Left forelimb (tissue), 1 donor: ENCODE results near the gene SLCO2A1.

Experiments used
- DNase-seq: peaks from one replicate; pipeline ENCODE4 v3.0.0-alpha.2; 2018; ENCODE audit warnings: low spot score

SLCO2A1 gene

GRCh38 chr3:133949438-133949837, 80.3 kb downstream of the SLCO2A1 start:
- DNase-seq: no peak

- DNase-seq: no peak
Observed at GRCh38 chr3:133948996-133949395, 80.7 kb downstream of the SLCO2A1 start.

- no peak for DNase-seq
Observed at GRCh38 chr3:133948131-133948810, 81.5 kb downstream of the SLCO2A1 start.

GRCh38 chr3:133945381-133946095, 84.2 kb downstream of the SLCO2A1 start:
- peak; percentile 65 for DNase-seq

GRCh38 chr3:133944641-133945380, 84.9 kb downstream of the SLCO2A1 start:
- DNase-seq: peak; percentile 70

- DNase-seq: no peak
Observed at GRCh38 chr3:133944181-133944580, 85.5 kb downstream of the SLCO2A1 start.

- peak; percentile 50 for DNase-seq
Observed at GRCh38 chr3:133943639-133944141, 86.0 kb downstream of the SLCO2A1 start.

- DNase-seq: peak; percentile 40
Observed at GRCh38 chr3:133943031-133943535, 86.6 kb downstream of the SLCO2A1 start.

- peak; percentile 74 for DNase-seq
Observed at GRCh38 chr3:133941415-133941821, 88.3 kb downstream of the SLCO2A1 start.

GRCh38 chr3:133940536-133940935, 89.2 kb downstream of the SLCO2A1 start:
- peak; percentile 45 for DNase-seq

- DNase-seq: peak; percentile 38
Observed at GRCh38 chr3:133939463-133939835, 90.3 kb downstream of the SLCO2A1 start.

GRCh38 chr3:133938770-133939462, 90.8 kb downstream of the SLCO2A1 start:
- peak; percentile 60 for DNase-seq

- DNase-seq: peak; percentile 71
Observed at GRCh38 chr3:133937756-133938601, 91.7 kb downstream of the SLCO2A1 start.

- peak; percentile 36 for DNase-seq
Observed at GRCh38 chr3:133937061-133937686, 92.6 kb downstream of the SLCO2A1 start.

- peak; percentile 53 for DNase-seq
Observed at GRCh38 chr3:133935843-133936769, 93.6 kb downstream of the SLCO2A1 start.

- peak; percentile 37 for DNase-seq
Observed at GRCh38 chr3:133934996-133935842, 94.5 kb downstream of the SLCO2A1 start.

GRCh38 chr3:133934073-133934970, 95.4 kb downstream of the SLCO2A1 start:
- peak; percentile 55 for DNase-seq
